Activated CD4-positive, alpha-beta memory T cell treated with anti-CD3 and anti-CD28 coated beads, Interleukin-2, amount 10 ng/mL, durations not matched to agents 7 days and 5 days (primary cell): ENCODE results near the gene NT5DC4. TPM values are rescaled to one million over a fixed set of nuclear protein-coding genes. Genes with fewer than 3 reads are reported as not detected.
"Not testable (repeated sequence)": the region's sequence is repeated elsewhere in the genome, so short reads cannot be mapped to it uniquely, and the experiment has no call there.

Experiments
- CTCF ChIA-PET: fragments of 350-600 bp; sonication (Branson Sonifier 250); formaldehyde crosslinking; loops from one replicate; lab custom pipeline; 2021; ENCODE audit warnings: antibody characterized with exemption, inconsistent platforms; lab: Charles Lee
- POLR2A ChIA-PET: fragments of 350-600 bp; sonication (Branson Sonifier 250); formaldehyde crosslinking; loops from one replicate; lab custom pipeline; 2021; ENCODE audit warnings: antibody characterized with exemption; lab: Charles Lee
- DNase-seq: peaks from one replicate; pipeline ENCODE4 v3.0.0-alpha.2; 2020
- H3K27ac Mint-ChIP-seq: one replicate; pipeline ENCODE4 v1.8.0; 2021; ENCODE audit warnings: mild to moderate bottlenecking, mixed read lengths
- H3K27me3 Mint-ChIP-seq: one replicate; pipeline ENCODE4 v1.8.0; 2021; ENCODE audit warnings: mixed read lengths
- H3K36me3 Mint-ChIP-seq: one replicate; pipeline ENCODE4 v1.8.0; 2021; ENCODE audit warnings: low read depth, mixed read lengths
- H3K4me1 Mint-ChIP-seq: one replicate; pipeline ENCODE4 v1.8.0; 2021; ENCODE audit warnings: mixed read lengths
- H3K4me3 Mint-ChIP-seq: one replicate; pipeline ENCODE4 v1.8.0; 2021; ENCODE audit warnings: mild to moderate bottlenecking, mixed read lengths
- H3K9me3 Mint-ChIP-seq: one replicate; pipeline ENCODE4 v1.8.0; 2021; ENCODE audit warnings: mixed read lengths
- total RNA-seq, 2 experiments: library from RNA; stranded (reverse); gene quantifications; one replicate each; pipeline ENCODE4 v1.2.3, GENCODE V29; 2021

NT5DC4 gene
- total RNA-seq, 2 experiments from 2014 or later = not detected

GRCh38 chr2:112714331-112714730 lies 6.5 kb upstream of the NT5DC4 start:
- no peak for DNase-seq
- Mint-ChIP-seq H3K4me3 (no peak overlapping the region), H3K9me3 (no peaks in the 10 kb centered on the region), H3K27ac (no peak overlapping the region), H3K36me3 (no peaks in the 10 kb centered on the region), H3K27me3 (peaks cover 13% of the 10 kb centered on the region), H3K4me1 (peaks cover 24% of the 10 kb centered on the region)
- ChIA-PET CTCF (interaction anchor here (1.3 kb wide), 1 partner anchor 113 kb away, joined by 3 read pairs; no protein-coding TSS in a partner anchor), POLR2A (interaction anchor here (1.1 to 2.3 kb wide), 2 partner anchors 11 to 66 kb away, joined by 3 to 6 read pairs; no protein-coding TSS in a partner anchor)

- ChIA-PET POLR2A (interaction anchor here (1.1 to 2.3 kb wide), 2 partner anchors 10 to 67 kb away, joined by 3 to 6 read pairs; no protein-coding TSS in a partner anchor), CTCF (interaction anchor here (0.6 to 1.1 kb wide), 4 partner anchors 11 to 342 kb away, joined by 3 to 4 read pairs (median 4); no protein-coding TSS in a partner anchor)
- no peaks in the 10 kb centered on the region for H3K9me3 Mint-ChIP-seq
- H3K4me1 Mint-ChIP-seq = peaks cover 19% of the 10 kb centered on the region
- DNase-seq = no peak
- no peaks in the 10 kb centered on the region for H3K36me3 Mint-ChIP-seq
- H3K27ac Mint-ChIP-seq = no peak overlapping the region
- no peak overlapping the region for H3K4me3 Mint-ChIP-seq
- H3K27me3 Mint-ChIP-seq = peaks cover 13% of the 10 kb centered on the region
Measured at GRCh38 chr2:112714836-112715631, 5.8 kb upstream of the NT5DC4 start.

GRCh38 chr2:112716094-112716493 lies 4.7 kb upstream of the NT5DC4 start:
- H3K4me3 Mint-ChIP-seq, H3K36me3 Mint-ChIP-seq, H3K9me3 Mint-ChIP-seq, POLR2A ChIA-PET, DNase-seq, H3K27ac Mint-ChIP-seq: not testable (repeated sequence)
- peaks cover 15% of the 10 kb centered on the region for H3K27me3 Mint-ChIP-seq
- H3K4me1 Mint-ChIP-seq = peaks cover 12% of the 10 kb centered on the region
- CTCF ChIA-PET = interaction anchor here (0.6 to 1.1 kb wide), 4 partner anchors 10 to 341 kb away, joined by 3 to 4 read pairs (median 4); no protein-coding TSS in a partner anchor

- H3K27ac Mint-ChIP-seq, H3K36me3 Mint-ChIP-seq, CTCF ChIA-PET, H3K4me3 Mint-ChIP-seq, POLR2A ChIA-PET, H3K9me3 Mint-ChIP-seq, DNase-seq, H3K4me1 Mint-ChIP-seq: not testable (repeated sequence)
- H3K27me3 Mint-ChIP-seq = peaks cover 14% of the 10 kb centered on the region
Measured at GRCh38 chr2:112716826-112717352, 3.9 kb upstream of the NT5DC4 start.

- H3K36me3 Mint-ChIP-seq = no peaks in the 10 kb centered on the region
- peaks cover 14% of the 10 kb centered on the region for H3K27me3 Mint-ChIP-seq
- POLR2A ChIA-PET = no interaction called here
- H3K27ac Mint-ChIP-seq = no peak overlapping the region
- DNase-seq = no peak
- CTCF ChIA-PET = interaction anchor here (0.7 to 1.0 kb wide), 3 partner anchors 61 to 119 kb away, joined by 3 to 5 read pairs (median 4); partner anchors contain the start of gene SLC20A1
- H3K4me1 Mint-ChIP-seq = no peaks in the 10 kb centered on the region
- H3K4me3 Mint-ChIP-seq = no peak overlapping the region
- no peaks in the 10 kb centered on the region for H3K9me3 Mint-ChIP-seq
Measured at GRCh38 chr2:112718863-112719370, 1.9 kb upstream of the NT5DC4 start.

GRCh38 chr2:112721819-112722522 lies 1.2 kb downstream of the NT5DC4 start:
- Mint-ChIP-seq H3K36me3 (no peaks in the 10 kb centered on the region), H3K27me3 (peaks cover 14% of the 10 kb centered on the region), H3K4me3 (no peak overlapping the region), H3K9me3 (no peaks in the 10 kb centered on the region), H3K27ac (no peak overlapping the region), H3K4me1 (peaks cover 12% of the 10 kb centered on the region)
- CTCF ChIA-PET = interaction anchor here (1.1 kb wide), 1 partner anchor 139 kb away, joined by 3 read pairs; no protein-coding TSS in a partner anchor
- POLR2A ChIA-PET = interaction anchor here (1.2 kb wide), 1 partner anchor 30 kb away, joined by 3 read pairs; no protein-coding TSS in a partner anchor
- DNase-seq = no peak

GRCh38 chr2:112722816-112723546 lies 2.2 kb downstream of the NT5DC4 start:
- DNase-seq = no peak
- ChIA-PET CTCF (interaction anchor here (6.6 to 9.0 kb wide), 2 partner anchors 32 to 95 kb away, joined by 77 to 175 read pairs; no protein-coding TSS in a partner anchor), POLR2A (no interaction called here)
- Mint-ChIP-seq H3K9me3 (no peaks in the 10 kb centered on the region), H3K27ac (no peak overlapping the region), H3K4me1 (peaks cover 17% of the 10 kb centered on the region), H3K36me3 (no peaks in the 10 kb centered on the region), H3K27me3 (peaks cover 9% of the 10 kb centered on the region), H3K4me3 (no peak overlapping the region)

GRCh38 chr2:112723547-112723940 lies 2.7 kb downstream of the NT5DC4 start:
- no peaks in the 10 kb centered on the region for H3K36me3 Mint-ChIP-seq
- no peak overlapping the region for H3K27ac Mint-ChIP-seq
- H3K9me3 Mint-ChIP-seq = no peaks in the 10 kb centered on the region
- ChIA-PET POLR2A (interaction anchor here (1.4 to 4.5 kb wide), 2 partner anchors 57 to 77 kb away, joined by 5 to 33 read pairs; partner anchors contain the start of gene SLC20A1), CTCF (interaction anchor here (4.5 to 9.0 kb wide), 3 partner anchors 17 to 96 kb away, joined by 44 to 175 read pairs (median 77); no protein-coding TSS in a partner anchor)
- peaks cover 9% of the 10 kb centered on the region for H3K27me3 Mint-ChIP-seq
- DNase-seq = no peak
- H3K4me3 Mint-ChIP-seq = no peak overlapping the region
- peaks cover 22% of the 10 kb centered on the region for H3K4me1 Mint-ChIP-seq

GRCh38 chr2:112723995-112724394 lies 3.2 kb downstream of the NT5DC4 start:
- H3K4me3 Mint-ChIP-seq = no peak overlapping the region
- H3K27ac Mint-ChIP-seq = no peak overlapping the region
- no peaks in the 10 kb centered on the region for H3K9me3 Mint-ChIP-seq
- no peaks in the 10 kb centered on the region for H3K36me3 Mint-ChIP-seq
- peaks cover 23% of the 10 kb centered on the region for H3K4me1 Mint-ChIP-seq
- POLR2A ChIA-PET = interaction anchor here (1.1 to 4.5 kb wide), 4 partner anchors 57 to 93 kb away, joined by 3 to 33 read pairs (median 6); partner anchors contain the start of gene SLC20A1
- CTCF ChIA-PET = interaction anchor here (1.4 to 9.0 kb wide), 5 partner anchors 14 to 123 kb away, joined by 3 to 175 read pairs (median 77); no protein-coding TSS in a partner anchor
- no peak for DNase-seq
- peaks cover 4% of the 10 kb centered on the region for H3K27me3 Mint-ChIP-seq

GRCh38 chr2:112724591-112725525 lies 4.0 kb downstream of the NT5DC4 start:
- Mint-ChIP-seq H3K9me3 (no peaks in the 10 kb centered on the region), H3K36me3 (no peaks in the 10 kb centered on the region), H3K4me1 (peaks cover 23% of the 10 kb centered on the region), H3K27me3 (peaks cover 4% of the 10 kb centered on the region), H3K27ac (no peak overlapping the region), H3K4me3 (no peak overlapping the region)
- DNase-seq = no peak
- ChIA-PET CTCF (interaction anchor here (1.0 to 9.0 kb wide), 17 partner anchors 13 to 244 kb away, joined by 3 to 175 read pairs (median 12); partner anchors contain the start of genes CHCHD5 and SLC20A1), POLR2A (interaction anchor here (0.9 to 4.5 kb wide), 14 partner anchors 10 to 125 kb away, joined by 3 to 33 read pairs (median 4); partner anchors contain the start of gene SLC20A1)
